ENCODE results near the gene SERPINB7.

Gene SERPINB7

GRCh38 chr18:63762518-63762917 is 12.7 kb upstream of the SERPINB7 start:
- peak; percentile 86 for DNase-seq (ENCODE audit: low read depth)
- H3K4me3 ChIP-seq (ENCODE audit: low read length) = no peak overlapping the region
- TF ChIP-seq CTCF (IDR thresholded peaks at IDR 0.05; ENCODE audit: insufficient read depth, low read depth, low read length, missing control alignments) = no peak

DNA sequence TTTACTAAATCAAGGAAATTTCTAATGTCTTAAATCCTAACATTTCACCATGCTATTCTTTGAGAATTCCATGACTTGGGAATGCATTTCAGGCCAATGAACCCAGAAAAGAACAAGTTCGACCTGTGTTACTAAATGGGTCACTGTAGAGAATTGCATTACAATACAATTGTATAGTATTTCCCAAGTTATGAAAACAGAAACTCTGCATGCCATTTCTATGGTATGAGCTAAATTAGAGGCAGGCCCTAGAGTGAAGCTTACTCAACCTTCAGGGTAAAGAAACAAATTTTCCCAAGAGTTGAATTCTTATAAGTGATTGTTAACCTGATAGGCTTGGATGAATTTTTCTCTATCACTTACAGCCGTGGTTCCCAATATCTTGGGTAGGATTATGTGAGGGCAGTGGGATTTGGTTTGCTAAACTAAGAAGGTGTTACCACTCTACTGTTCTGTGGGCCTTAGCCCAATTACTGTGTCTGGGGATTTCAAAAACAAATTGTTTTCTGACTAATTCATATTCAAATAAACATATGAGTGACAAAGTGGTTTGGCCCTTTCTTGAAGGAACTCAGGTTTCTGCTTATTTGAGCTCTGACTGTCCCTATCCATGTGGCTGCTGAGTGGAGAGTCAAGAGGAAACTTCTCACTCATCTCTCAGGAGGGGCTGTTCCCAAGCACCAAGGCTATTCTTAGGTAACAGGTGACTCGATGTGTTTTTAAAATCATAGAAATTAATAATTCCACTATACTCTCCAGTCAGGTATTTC is 11.2 kb upstream of the SERPINB7 start:
- DNase-seq (ENCODE audit: low read depth) = peak; percentile 79
- H3K4me3 ChIP-seq (ENCODE audit: low read length) = no peak overlapping the region
- TF ChIP-seq CTCF (IDR thresholded peaks at IDR 0.05; ENCODE audit: insufficient read depth, low read depth, low read length, missing control alignments) = no peak

- no peak overlapping the region for H3K4me3 ChIP-seq (ENCODE audit: low read length)
- DNase-seq (ENCODE audit: low read depth) = no peak
- no peak for TF ChIP-seq CTCF (IDR thresholded peaks at IDR 0.05; ENCODE audit: insufficient read depth, low read depth, low read length, missing control alignments)
Observed at GRCh38 chr18:63765837-63766236, 9.4 kb upstream of the SERPINB7 start.

- no peak overlapping the region for H3K4me3 ChIP-seq (ENCODE audit: low read length)
- no peak for TF ChIP-seq CTCF (IDR thresholded peaks at IDR 0.05; ENCODE audit: insufficient read depth, low read depth, low read length, missing control alignments)
- peak; percentile 26 for DNase-seq (ENCODE audit: low read depth)
Observed at GRCh38 chr18:63773551-63773950, 1.7 kb upstream of the SERPINB7 start.

DNA sequence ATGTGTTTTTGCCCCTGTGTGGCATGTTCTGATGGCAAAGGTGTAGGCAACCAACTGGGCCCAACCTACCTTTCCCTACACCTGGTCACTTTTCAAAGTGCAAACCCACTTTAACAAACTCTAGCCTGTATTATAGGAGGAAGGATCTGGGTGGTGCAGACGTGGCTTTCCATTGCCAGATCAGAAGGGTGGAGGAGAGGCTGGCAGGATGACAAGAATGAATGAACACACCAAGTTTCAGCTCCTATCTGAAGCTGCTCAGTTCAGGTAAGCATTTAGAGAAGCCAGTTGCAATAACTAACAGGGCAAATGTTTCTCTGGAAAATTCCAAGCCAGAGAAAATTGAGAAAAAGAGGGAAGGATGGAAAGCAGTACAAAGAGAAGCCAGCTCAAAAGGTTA is 707 bp upstream of the SERPINB7 start:
- H3K4me3 ChIP-seq (ENCODE audit: low read length) = no peak overlapping the region
- peak; percentile 53 for DNase-seq (ENCODE audit: low read depth)
- no peak for TF ChIP-seq CTCF (IDR thresholded peaks at IDR 0.05; ENCODE audit: insufficient read depth, low read depth, low read length, missing control alignments)

GRCh38 chr18:63779386-63779785 is 4.2 kb downstream of the SERPINB7 start:
- peak overlapping the region; percentile 39 for H3K4me3 ChIP-seq (ENCODE audit: low read length)
- TF ChIP-seq CTCF (IDR thresholded peaks at IDR 0.05; ENCODE audit: insufficient read depth, low read depth, low read length, missing control alignments) = no peak
- DNase-seq (ENCODE audit: low read depth) = peak; percentile 73

DNA sequence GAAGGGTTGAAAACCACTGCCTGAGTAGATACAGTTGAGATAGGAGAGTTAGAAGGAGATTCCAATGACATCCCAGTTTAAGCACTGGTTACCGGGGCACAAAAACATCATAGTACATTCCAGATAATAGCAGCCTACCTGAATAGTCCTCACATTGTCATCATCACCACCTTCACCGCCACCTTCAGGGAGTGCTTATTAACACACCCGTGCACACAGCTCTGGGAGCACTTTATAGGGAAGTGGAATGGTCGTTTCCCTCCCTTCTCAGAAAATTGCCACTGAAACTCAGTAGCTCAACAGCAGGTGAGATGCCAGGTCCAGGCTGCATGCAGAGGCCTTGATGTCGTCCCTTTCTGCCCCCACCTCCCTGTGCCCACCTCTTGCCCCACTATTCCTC is 8.2 kb downstream of the SERPINB7 start:
- DNase-seq (ENCODE audit: low read depth) = peak; percentile 55
- TF ChIP-seq CTCF (IDR thresholded peaks at IDR 0.05; ENCODE audit: insufficient read depth, low read depth, low read length, missing control alignments) = peak; percentile 36
- H3K4me3 ChIP-seq (ENCODE audit: low read length) = no peak overlapping the region

Measured in epithelial cell of esophagus (primary cell).